Activated T-helper 17 cell treated with anti-CD3 and anti-CD28 coated beads, Interleukin-2, amount 50 U/mL, for 72 hours (primary cell): ENCODE measurements around the gene MYCBP2. TPM values are rescaled to one million over a fixed set of nuclear protein-coding genes. Genes with fewer than 3 reads are reported as not detected.

Experiments used
- ATAC-seq: fragments of 150-1000 bp; cut with Tn5 transposase; replicated peaks from 2 replicates; pipeline ENCODE4 v1.10.0; 2021; ENCODE audit warnings: mild to moderate bottlenecking, moderate library complexity
- H3K27ac Mint-ChIP-seq: one replicate; pipeline ENCODE4 v1.8.0; 2022; ENCODE audit warnings: mixed read lengths
- H3K27me3 Mint-ChIP-seq: one replicate; pipeline ENCODE4 v1.8.0; 2022; ENCODE audit warnings: mixed read lengths
- H3K36me3 Mint-ChIP-seq: one replicate; pipeline ENCODE4 v1.8.0; 2022; ENCODE audit warnings: low read depth, mild to moderate bottlenecking, mixed read lengths
- H3K4me1 Mint-ChIP-seq: one replicate; pipeline ENCODE4 v1.8.0; 2022; ENCODE audit warnings: mixed read lengths
- H3K4me3 Mint-ChIP-seq: one replicate; pipeline ENCODE4 v1.8.0; 2022; ENCODE audit warnings: mild to moderate bottlenecking, mixed read lengths
- H3K9me3 Mint-ChIP-seq: one replicate; pipeline ENCODE4 v1.8.0; 2022; ENCODE audit warnings: mixed read lengths
- total RNA-seq, 2 donors: library from RNA; stranded (reverse); gene quantifications; one replicate each; pipeline ENCODE4 v1.2.3, GENCODE V29; 2022

The MYCBP2 gene
- total RNA-seq, 2 donors from 2014 or later: 69.1 to 101 TPM

GRCh38 chr13:77185721-77186120 lies 141.2 kb downstream of the MYCBP2 start:
- Mint-ChIP-seq H3K9me3 (no peaks in the 10 kb centered on the region), H3K4me1 (peaks cover 16% of the 10 kb centered on the region), H3K4me3 (no peak overlapping the region), H3K27me3 (no peaks in the 10 kb centered on the region), H3K36me3 (peaks cover 95% of the 10 kb centered on the region), H3K27ac (no peak overlapping the region)
- no peak for ATAC-seq

- Mint-ChIP-seq H3K9me3 (no peaks in the 10 kb centered on the region), H3K4me3 (peak overlapping the region; percentile 1), H3K4me1 (peaks cover 16% of the 10 kb centered on the region), H3K36me3 (peaks cover 95% of the 10 kb centered on the region), H3K27me3 (no peaks in the 10 kb centered on the region), H3K27ac (peak overlapping the region; percentile 64)
- peak; percentile 100 for ATAC-seq
These were observed 142.4 kb downstream of the MYCBP2 start for GRCh38 chr13:77184455-77184854.

- no peaks in the 10 kb centered on the region for H3K9me3 Mint-ChIP-seq
- H3K36me3 Mint-ChIP-seq: peaks cover 99% of the 10 kb centered on the region
- H3K4me3 Mint-ChIP-seq: no peak overlapping the region
- peaks cover 11% of the 10 kb centered on the region for H3K4me1 Mint-ChIP-seq
- H3K27ac Mint-ChIP-seq: no peak overlapping the region
- ATAC-seq: no peak
- no peaks in the 10 kb centered on the region for H3K27me3 Mint-ChIP-seq
These were observed 146.9 kb downstream of the MYCBP2 start for GRCh38 chr13:77180011-77180410.

- no peaks in the 10 kb centered on the region for H3K9me3 Mint-ChIP-seq
- H3K27ac Mint-ChIP-seq: peak overlapping the region; percentile 6
- peaks cover 99% of the 10 kb centered on the region for H3K36me3 Mint-ChIP-seq
- H3K27me3 Mint-ChIP-seq: no peaks in the 10 kb centered on the region
- H3K4me3 Mint-ChIP-seq: no peak overlapping the region
- ATAC-seq: no peak
- H3K4me1 Mint-ChIP-seq: no peaks in the 10 kb centered on the region
These were observed 149.2 kb downstream of the MYCBP2 start for GRCh38 chr13:77177646-77178045.

GRCh38 chr13:77176350-77176749 lies 150.5 kb downstream of the MYCBP2 start:
- ATAC-seq: no peak
- no peak overlapping the region for H3K27ac Mint-ChIP-seq
- no peak overlapping the region for H3K4me3 Mint-ChIP-seq
- no peaks in the 10 kb centered on the region for H3K4me1 Mint-ChIP-seq
- H3K36me3 Mint-ChIP-seq: peaks cover 99% of the 10 kb centered on the region
- H3K9me3 Mint-ChIP-seq: no peaks in the 10 kb centered on the region
- no peaks in the 10 kb centered on the region for H3K27me3 Mint-ChIP-seq

GRCh38 chr13:77172650-77173049 lies 154.2 kb downstream of the MYCBP2 start:
- Mint-ChIP-seq H3K4me1 (no peaks in the 10 kb centered on the region), H3K9me3 (no peaks in the 10 kb centered on the region), H3K36me3 (peaks cover 99% of the 10 kb centered on the region)

GRCh38 chr13:77171451-77171850 lies 155.4 kb downstream of the MYCBP2 start:
- ATAC-seq: no peak
- no peaks in the 10 kb centered on the region for H3K4me1 Mint-ChIP-seq
- no peak overlapping the region for H3K4me3 Mint-ChIP-seq
- no peak overlapping the region for H3K27ac Mint-ChIP-seq
- H3K36me3 Mint-ChIP-seq: peaks cover 99% of the 10 kb centered on the region
- no peaks in the 10 kb centered on the region for H3K27me3 Mint-ChIP-seq
- no peaks in the 10 kb centered on the region for H3K9me3 Mint-ChIP-seq

More at GRCh38 chr13:77172650-77173049, 154.2 kb downstream of the MYCBP2 start:
- Mint-ChIP-seq H3K4me3 (no peak overlapping the region), H3K27ac (peak overlapping the region; percentile 11), H3K27me3 (no peaks in the 10 kb centered on the region)
- ATAC-seq: no peak

GRCh38 chr13:77168237-77168636 lies 158.7 kb downstream of the MYCBP2 start:
- no peaks in the 10 kb centered on the region for H3K9me3 Mint-ChIP-seq
- H3K27ac Mint-ChIP-seq: no peak overlapping the region
- no peak overlapping the region for H3K4me3 Mint-ChIP-seq
- H3K4me1 Mint-ChIP-seq: no peaks in the 10 kb centered on the region
- ATAC-seq: no peak
- peaks cover 99% of the 10 kb centered on the region for H3K36me3 Mint-ChIP-seq
- no peaks in the 10 kb centered on the region for H3K27me3 Mint-ChIP-seq

GRCh38 chr13:77150651-77151050 lies 176.2 kb downstream of the MYCBP2 start:
- Mint-ChIP-seq H3K4me1 (no peaks in the 10 kb centered on the region), H3K36me3 (peaks cover 83% of the 10 kb centered on the region), H3K4me3 (no peak overlapping the region), H3K9me3 (no peaks in the 10 kb centered on the region), H3K27ac (no peak overlapping the region), H3K27me3 (no peaks in the 10 kb centered on the region)
- ATAC-seq: no peak

GRCh38 chr13:77143431-77143830 lies 183.5 kb downstream of the MYCBP2 start:
- ATAC-seq: no peak
- Mint-ChIP-seq H3K4me3 (no peak overlapping the region), H3K36me3 (peaks cover 94% of the 10 kb centered on the region), H3K4me1 (no peaks in the 10 kb centered on the region), H3K27ac (no peak overlapping the region), H3K27me3 (no peaks in the 10 kb centered on the region), H3K9me3 (no peaks in the 10 kb centered on the region)

- ATAC-seq: no peak
- H3K4me1 Mint-ChIP-seq: no peaks in the 10 kb centered on the region
- no peaks in the 10 kb centered on the region for H3K27me3 Mint-ChIP-seq
- H3K36me3 Mint-ChIP-seq: peaks cover 97% of the 10 kb centered on the region
- H3K27ac Mint-ChIP-seq: no peak overlapping the region
- no peak overlapping the region for H3K4me3 Mint-ChIP-seq
- no peaks in the 10 kb centered on the region for H3K9me3 Mint-ChIP-seq
These were observed 187.6 kb downstream of the MYCBP2 start for GRCh38 chr13:77139306-77139705.

- H3K4me3 Mint-ChIP-seq: no peak overlapping the region
These were observed 188.1 kb downstream of the MYCBP2 start for GRCh38 chr13:77138813-77139212.

GRCh38 chr13:77136902-77137420 lies 189.9 kb downstream of the MYCBP2 start:
- no peaks in the 10 kb centered on the region for H3K27me3 Mint-ChIP-seq
- H3K36me3 Mint-ChIP-seq: peaks cover 99% of the 10 kb centered on the region
- no peak overlapping the region for H3K4me3 Mint-ChIP-seq
- H3K9me3 Mint-ChIP-seq: no peaks in the 10 kb centered on the region
- H3K4me1 Mint-ChIP-seq: no peaks in the 10 kb centered on the region
- peak overlapping the region; percentile 4 for H3K27ac Mint-ChIP-seq
- no peak for ATAC-seq

More at GRCh38 chr13:77138813-77139212, 188.1 kb downstream of the MYCBP2 start:
- ATAC-seq: no peak
- Mint-ChIP-seq H3K9me3 (no peaks in the 10 kb centered on the region), H3K27ac (no peak overlapping the region), H3K36me3 (peaks cover 97% of the 10 kb centered on the region), H3K4me1 (no peaks in the 10 kb centered on the region), H3K27me3 (no peaks in the 10 kb centered on the region)

GRCh38 chr13:77124423-77124822 lies 202.5 kb downstream of the MYCBP2 start:
- no peak overlapping the region for H3K4me3 Mint-ChIP-seq
- H3K27ac Mint-ChIP-seq: no peak overlapping the region
- H3K27me3 Mint-ChIP-seq: no peaks in the 10 kb centered on the region
- no peaks in the 10 kb centered on the region for H3K4me1 Mint-ChIP-seq
- peaks cover 73% of the 10 kb centered on the region for H3K36me3 Mint-ChIP-seq
- H3K9me3 Mint-ChIP-seq: no peaks in the 10 kb centered on the region
- no peak for ATAC-seq

GRCh38 chr13:77118134-77118533 lies 208.8 kb downstream of the MYCBP2 start:
- H3K4me3 Mint-ChIP-seq: no peak overlapping the region
- H3K4me1 Mint-ChIP-seq: no peaks in the 10 kb centered on the region
- no peak for ATAC-seq
- peaks cover 88% of the 10 kb centered on the region for H3K36me3 Mint-ChIP-seq
- H3K9me3 Mint-ChIP-seq: no peaks in the 10 kb centered on the region
- H3K27ac Mint-ChIP-seq: no peak overlapping the region
- H3K27me3 Mint-ChIP-seq: no peaks in the 10 kb centered on the region

- peaks cover 11% of the 10 kb centered on the region for H3K9me3 Mint-ChIP-seq
- peaks cover 90% of the 10 kb centered on the region for H3K36me3 Mint-ChIP-seq
- ATAC-seq: no peak
These were observed 212.6 kb downstream of the MYCBP2 start for GRCh38 chr13:77114271-77114670.

More at GRCh38 chr13:77114271-77114670, 212.6 kb downstream of the MYCBP2 start:
- no peaks in the 10 kb centered on the region for H3K27me3 Mint-ChIP-seq
- H3K4me3 Mint-ChIP-seq: no peak overlapping the region
- no peaks in the 10 kb centered on the region for H3K4me1 Mint-ChIP-seq
- H3K27ac Mint-ChIP-seq: no peak overlapping the region
